ENCODE measurements around the gene RILPL1. TPM values are rescaled to one million over a fixed set of nuclear protein-coding genes. Genes with fewer than 3 reads are reported as not detected.
"Not testable (repeated sequence)": the region's sequence is repeated elsewhere in the genome, so short reads cannot be mapped to it uniquely, and the experiment has no call there.

The RILPL1 gene
- total RNA-seq, 4 donors from 2014 or later, result 8.5 to 21.9 (median 11.2) TPM

DNA sequence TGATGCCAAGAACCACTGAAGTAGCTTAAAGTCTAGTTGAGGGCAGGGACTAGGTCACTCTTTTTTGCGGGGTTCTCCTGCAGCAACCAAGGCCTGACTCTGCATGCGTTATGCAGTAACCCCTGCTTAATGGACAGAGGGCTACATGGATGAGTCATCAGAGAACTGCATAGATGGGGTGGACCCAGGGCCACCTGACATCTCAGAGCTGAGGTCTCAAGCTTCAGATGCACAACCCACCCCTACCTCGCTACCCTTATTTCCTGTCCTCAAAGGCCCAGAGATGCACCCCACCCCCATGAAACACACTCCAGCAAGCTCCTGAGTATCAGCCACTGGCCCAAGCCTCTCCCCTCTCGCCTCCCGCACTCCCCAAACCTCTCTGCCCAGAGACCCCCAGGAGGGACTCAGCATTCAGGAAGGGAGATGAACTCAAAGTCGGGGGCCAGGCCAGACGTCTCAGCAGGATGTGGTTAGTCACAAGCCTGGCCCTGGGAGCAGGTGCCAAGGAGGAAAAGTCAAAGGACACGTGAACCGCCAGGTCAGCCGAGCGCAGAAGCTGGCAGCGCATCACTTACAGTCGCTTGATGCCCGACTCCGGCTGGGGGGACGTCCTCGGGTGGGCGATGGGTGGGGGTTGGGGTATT lies 49.8 kb downstream of the RILPL1 start:
- DNase-seq (ENCODE audit: low spot score), result no peak
- no peak for ATAC-seq (ENCODE audit: low FRiP score)
- TF ChIP-seq, protein P1, sequence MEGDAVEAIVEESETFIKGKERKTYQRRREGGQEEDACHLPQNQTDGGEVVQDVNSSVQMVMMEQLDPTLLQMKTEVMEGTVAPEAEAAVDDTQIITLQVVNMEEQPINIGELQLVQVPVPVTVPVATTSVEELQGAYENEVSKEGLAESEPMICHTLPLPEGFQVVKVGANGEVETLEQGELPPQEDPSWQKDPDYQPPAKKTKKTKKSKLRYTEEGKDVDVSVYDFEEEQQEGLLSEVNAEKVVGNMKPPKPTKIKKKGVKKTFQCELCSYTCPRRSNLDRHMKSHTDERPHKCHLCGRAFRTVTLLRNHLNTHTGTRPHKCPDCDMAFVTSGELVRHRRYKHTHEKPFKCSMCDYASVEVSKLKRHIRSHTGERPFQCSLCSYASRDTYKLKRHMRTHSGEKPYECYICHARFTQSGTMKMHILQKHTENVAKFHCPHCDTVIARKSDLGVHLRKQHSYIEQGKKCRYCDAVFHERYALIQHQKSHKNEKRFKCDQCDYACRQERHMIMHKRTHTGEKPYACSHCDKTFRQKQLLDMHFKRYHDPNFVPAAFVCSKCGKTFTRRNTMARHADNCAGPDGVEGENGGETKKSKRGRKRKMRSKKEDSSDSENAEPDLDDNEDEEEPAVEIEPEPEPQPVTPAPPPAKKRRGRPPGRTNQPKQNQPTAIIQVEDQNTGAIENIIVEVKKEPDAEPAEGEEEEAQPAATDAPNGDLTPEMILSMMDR (IDR thresholded peaks at IDR 0.05), result no peak

DNA sequence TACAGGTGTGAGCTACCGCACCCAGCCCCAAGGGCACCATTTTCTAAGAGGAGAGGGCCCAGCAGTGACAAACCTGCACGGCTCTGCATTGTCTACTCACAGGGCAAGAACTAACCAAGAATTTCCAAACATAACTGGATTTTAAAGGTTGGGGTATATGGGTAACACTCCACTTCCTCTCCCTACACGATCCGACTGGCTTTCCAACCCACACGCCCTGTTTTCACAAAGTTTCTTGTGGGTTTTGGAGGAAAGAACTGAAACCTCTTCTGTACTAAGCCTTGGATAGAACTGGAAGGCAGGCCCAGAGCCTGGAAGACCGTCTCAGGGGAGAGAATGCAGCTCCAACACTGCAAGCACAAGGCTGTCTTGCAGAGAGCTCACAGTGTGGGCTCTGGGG lies 50.6 kb downstream of the RILPL1 start:
- TF ChIP-seq, protein P1 (IDR thresholded peaks at IDR 0.05), result no peak
- ATAC-seq (ENCODE audit: low FRiP score) (no peak), DNase-seq (ENCODE audit: low spot score) (no peak)

- ATAC-seq (ENCODE audit: low FRiP score); DNase-seq (ENCODE audit: low spot score): not testable (repeated sequence)
Measured at GRCh38 chr12:123481251-123481650, 52.3 kb downstream of the RILPL1 start.

DNA sequence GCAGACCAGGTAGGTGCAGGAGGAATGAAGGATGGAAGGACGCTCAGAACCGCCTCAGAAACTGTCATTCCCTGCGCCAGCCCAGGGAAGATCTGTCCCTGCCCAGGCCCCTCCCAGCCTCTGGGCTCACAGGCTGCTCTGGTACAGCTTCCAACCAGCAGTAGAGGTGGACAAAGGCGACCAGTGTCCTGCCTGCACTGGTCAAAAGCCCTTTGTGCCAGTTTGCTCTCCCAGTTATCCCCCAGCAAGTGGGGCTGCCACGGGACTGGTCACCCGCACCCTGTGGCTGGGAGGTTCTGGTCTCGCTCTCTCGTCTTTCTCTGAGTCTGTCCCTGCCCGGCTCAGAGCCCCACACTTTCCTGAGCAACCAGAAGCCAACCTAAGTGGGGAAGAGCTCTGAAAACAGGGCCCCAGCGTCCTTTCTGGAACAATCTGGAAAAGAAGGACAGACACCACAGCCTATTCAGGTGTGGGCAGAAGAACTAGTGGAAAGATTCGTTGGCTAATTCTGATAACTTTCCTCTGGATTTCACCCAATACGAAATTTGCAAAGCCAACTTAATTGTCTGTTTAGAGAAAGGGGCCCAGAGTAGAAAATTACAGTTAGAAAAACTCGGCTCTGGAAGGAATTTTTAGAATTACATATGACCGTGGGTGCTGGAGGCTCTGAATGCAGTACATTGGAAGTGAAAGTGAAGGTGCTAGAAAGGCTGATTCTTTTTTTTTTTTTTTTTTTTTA lies 53.9 kb downstream of the RILPL1 start:
- ATAC-seq (ENCODE audit: low FRiP score) (no peak), DNase-seq (ENCODE audit: low spot score) (no peak)
- TF ChIP-seq, protein P1 (IDR thresholded peaks at IDR 0.05), result no peak

- TF ChIP-seq, protein P1 (IDR thresholded peaks at IDR 0.05), result no peak
- no peak for DNase-seq (ENCODE audit: low spot score)
Measured at GRCh38 chr12:123478762-123479161, 54.8 kb downstream of the RILPL1 start.

DNA sequence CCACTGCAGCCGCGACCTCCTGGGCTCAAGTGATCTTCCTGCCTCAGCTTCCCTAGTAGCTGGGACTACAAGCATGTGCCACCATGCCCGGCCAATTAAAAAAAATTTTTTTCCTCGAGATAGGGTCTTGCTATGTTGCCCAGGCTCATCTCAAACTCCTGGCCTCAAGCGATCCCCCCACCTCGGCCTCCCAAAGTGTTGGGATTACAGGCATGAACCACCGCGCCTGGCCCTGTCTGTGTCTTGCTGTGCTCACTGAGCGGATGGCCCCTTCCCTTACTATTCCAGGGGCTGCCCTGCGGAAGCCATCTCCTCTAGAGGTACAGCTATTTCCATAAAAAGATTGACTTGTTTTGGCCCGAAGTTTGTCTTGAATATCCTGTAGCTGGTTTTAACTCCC lies 55.5 kb downstream of the RILPL1 start:
- ATAC-seq (ENCODE audit: low FRiP score), result no peak
- TF ChIP-seq, protein P1 (IDR thresholded peaks at IDR 0.05), result no peak
- DNase-seq (ENCODE audit: low spot score), result no peak

More at GRCh38 chr12:123478762-123479161, 54.8 kb downstream of the RILPL1 start:
- peak; percentile 58 for ATAC-seq (ENCODE audit: low FRiP score)

DNA sequence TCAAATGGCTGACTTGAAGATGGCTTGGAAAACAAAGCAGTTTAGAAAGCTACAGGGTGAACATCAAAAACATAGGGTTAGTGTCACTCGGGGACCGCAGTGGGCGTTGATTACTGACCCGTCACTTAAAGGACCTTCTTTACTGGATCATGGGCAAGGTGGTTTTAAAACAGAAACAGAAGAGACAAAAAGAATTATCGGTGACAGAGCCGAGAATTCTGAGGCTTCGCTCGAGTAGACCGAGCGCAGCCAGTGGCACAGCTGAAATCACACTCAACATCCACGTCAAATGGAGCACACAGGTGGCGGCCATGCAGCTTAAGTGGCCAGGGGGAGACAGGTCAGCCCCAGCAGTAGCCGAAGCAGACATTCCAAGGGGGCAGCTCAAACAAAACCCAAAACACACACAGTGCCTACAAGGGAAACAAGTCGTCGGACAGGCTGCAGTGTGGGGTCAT lies 58.2 kb downstream of the RILPL1 start:
- ATAC-seq (ENCODE audit: low FRiP score) (no peak), DNase-seq (ENCODE audit: low spot score) (no peak)
- TF ChIP-seq, protein P1 (IDR thresholded peaks at IDR 0.05), result no peak

Data from omental fat pad (tissue), 4 donors.